Jurkat, Clone E6-1 (cell line): ENCODE results near the gene RALGDS. TPM values are rescaled to one million over a fixed set of nuclear protein-coding genes. Genes with fewer than 3 reads are reported as not detected.
"Not testable (repeated sequence)": the region's sequence is repeated elsewhere in the genome, so short reads cannot be mapped to it uniquely, and the experiment has no call there.

ENCODE experiments used
- DNase-seq: peaks from one replicate; pipeline ENCODE4 v3.0.0-alpha.2; 2011; ENCODE audit warnings: low read depth, low spot score
- H3K4me3 ChIP-seq: 2 replicates; pipeline ENCODE4 v1.5.1; 2011; ENCODE audit warnings: mild to moderate bottlenecking, low read length, control low read depth, moderate library complexity
- polyA plus RNA-seq: library from polyadenylated mRNA; unstranded; fragments of >200 nt; gene quantifications from one replicate; pipeline ENCODE4 v1.2.1, GENCODE V29; 2012; ENCODE audit warnings: missing spikeins; ENCODE audit not compliant: insufficient read length, insufficient read depth

RALGDS gene
- 36.5 TPM for polyA plus RNA-seq

DNA sequence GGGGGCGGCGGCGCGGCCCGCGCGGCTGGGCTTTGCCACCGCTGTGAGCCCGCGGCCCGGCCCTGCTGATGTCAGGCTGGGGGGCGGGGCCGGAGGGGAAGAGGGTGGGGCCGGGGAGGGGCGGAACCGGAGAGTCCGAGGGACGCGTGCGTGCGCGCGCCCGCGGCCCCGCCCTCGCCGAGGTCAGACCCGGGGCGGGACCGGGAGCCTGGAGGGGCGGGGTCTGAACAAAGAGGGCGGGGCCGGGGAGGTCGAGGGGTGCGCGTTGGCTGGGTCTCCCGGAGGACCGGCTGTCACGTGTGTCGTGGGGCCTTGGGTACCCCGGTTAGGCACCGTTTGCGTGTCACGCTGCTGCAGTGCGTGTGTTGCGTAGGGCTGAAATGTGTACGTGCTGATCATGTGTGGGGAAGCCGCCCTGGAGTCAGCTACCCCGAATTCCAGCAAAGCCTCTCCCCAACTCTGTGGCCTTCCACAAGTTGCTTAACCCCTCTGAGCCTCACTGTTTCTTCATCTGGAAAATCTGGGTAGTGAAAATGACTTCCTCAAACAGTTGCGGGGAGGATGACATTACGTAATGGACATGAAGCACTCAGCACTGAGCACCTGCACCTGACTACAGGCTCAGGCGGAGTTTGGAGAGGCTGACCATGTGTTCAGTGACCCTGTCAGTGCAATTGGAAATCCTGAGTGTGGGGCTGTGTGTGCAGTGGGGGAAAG lies at the start of gene RALGDS:
RALGDS (minus strand) TSS at position 43 of the 717 bp plus-strand sequence. CDS start 86 bp downstream, outside the sequence.
- peak; percentile 65 for DNase-seq
- peak within 1 kb of the TSS; percentile 54 for H3K4me3 ChIP-seq

- no peak for DNase-seq
- H3K4me3 ChIP-seq: no peak overlapping the region
These were observed 49.7 kb upstream of the RALGDS start for GRCh38 chr9:133170716-133171115.

DNA sequence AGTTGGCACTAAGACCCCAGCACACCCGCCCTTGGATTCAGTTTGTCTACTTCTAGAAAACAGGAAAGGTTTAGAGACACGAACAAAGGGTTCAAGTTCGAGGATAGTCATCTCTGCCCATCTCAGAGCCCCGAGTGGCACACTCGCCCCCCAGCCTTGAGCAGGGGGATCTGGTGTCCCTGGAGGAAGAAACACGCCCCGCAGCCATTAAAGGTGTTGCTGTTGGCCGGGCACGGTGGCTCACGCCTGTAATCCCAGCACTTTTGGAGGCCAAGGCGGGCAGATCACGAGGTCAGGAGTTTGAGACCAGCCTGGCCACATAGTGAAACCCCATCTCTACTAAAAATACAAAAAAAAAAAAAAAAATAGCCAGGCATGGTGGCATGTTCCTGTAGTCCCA lies 48.6 kb upstream of the RALGDS start:
- not testable (repeated sequence) for H3K4me3 ChIP-seq, DNase-seq

DNA sequence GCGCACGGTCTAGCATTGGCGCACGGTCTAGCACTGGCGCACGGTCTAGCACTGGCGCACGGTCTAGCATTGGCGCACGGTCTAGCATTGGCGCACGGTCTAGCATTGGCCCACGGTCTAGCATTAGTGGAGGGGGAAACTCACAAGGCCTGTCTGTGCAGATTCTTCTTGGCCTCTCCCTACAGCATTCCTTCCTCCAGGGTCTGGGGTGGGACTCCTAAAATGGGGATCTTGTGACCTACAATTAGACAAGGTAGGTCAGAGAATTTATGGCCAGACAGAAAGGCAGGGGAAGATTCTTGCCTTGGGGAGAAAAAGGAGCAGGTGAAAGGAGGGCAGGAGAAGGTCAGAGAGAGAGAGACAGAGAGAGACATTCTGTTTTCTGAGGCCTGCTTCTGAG lies 48.1 kb upstream of the RALGDS start:
- no peak overlapping the region for H3K4me3 ChIP-seq
- no peak for DNase-seq

DNA sequence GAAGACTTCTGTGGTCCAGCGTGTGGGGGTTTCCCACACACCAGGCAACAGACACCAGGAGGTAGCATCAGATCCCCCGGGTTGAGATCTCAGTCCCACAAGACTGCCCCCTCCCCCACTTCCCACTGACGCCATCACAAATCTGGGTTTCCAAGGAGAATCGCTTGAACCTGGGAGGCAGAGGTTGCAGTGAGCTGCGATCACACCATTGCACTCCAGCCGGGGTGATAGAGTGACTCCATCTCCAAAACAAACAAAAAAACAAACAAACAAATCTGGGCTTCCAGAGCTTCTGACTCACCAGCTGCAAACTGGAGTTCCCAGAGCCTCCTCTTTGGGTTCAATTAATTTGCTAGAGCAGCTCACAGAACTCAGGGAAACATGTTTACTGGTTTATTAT lies 47.4 kb upstream of the RALGDS start:
- no peak overlapping the region for H3K4me3 ChIP-seq
- no peak for DNase-seq

- H3K4me3 ChIP-seq: no peak overlapping the region
- no peak for DNase-seq
These were observed 46.7 kb upstream of the RALGDS start for GRCh38 chr9:133167769-133168168.

GRCh38 chr9:133167096-133167730 lies 46.2 kb upstream of the RALGDS start:
- no peak for DNase-seq
- H3K4me3 ChIP-seq: no peak overlapping the region

- no peak overlapping the region for H3K4me3 ChIP-seq
- DNase-seq: no peak
These were observed 45.4 kb upstream of the RALGDS start for GRCh38 chr9:133166392-133166791.

- no peak overlapping the region for H3K4me3 ChIP-seq
- DNase-seq: no peak
These were observed 44.4 kb upstream of the RALGDS start for GRCh38 chr9:133165452-133165730.

GRCh38 chr9:133164191-133164590 lies 43.2 kb upstream of the RALGDS start:
- DNase-seq: no peak
- no peak overlapping the region for H3K4me3 ChIP-seq

DNA sequence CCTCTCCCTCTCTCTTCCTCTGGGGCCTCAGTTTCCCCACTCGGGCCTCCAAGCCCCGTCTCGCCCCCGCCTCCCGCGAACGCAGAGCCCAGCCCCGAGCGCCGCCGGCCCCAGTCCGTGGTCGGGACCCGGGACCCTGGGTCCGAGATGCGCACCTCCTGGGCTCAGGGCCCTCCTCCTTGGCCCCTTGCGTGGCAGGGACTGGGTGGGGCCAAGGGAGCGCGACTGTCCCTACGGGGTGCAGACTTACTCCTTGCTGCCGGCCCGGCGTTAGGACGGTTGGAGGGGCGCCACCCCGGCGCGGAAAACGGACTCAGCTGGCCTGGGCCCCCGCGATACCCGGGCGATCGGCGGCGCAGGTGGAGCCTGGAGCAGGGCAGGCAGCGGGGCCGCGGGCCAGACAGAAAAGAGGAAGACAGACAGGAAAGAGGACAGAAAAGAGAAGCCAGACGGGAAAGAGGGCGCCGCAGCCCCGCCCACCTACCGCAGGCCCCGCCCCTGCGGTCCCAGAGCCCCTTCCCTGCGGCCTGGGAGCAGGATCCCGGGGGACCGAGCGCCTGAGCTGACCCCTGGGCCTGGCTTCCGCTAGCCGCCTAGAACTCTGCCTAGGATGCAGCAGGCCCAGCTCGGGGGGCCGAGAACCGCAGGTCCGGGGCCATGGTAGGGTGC lies 42.6 kb upstream of the RALGDS start, which contains the start of gene GBGT1:
GBGT1 (minus strand) TSS at position 411 of the 669 bp plus-strand sequence. CDS start 1,502 bp downstream, outside the sequence.
- no peak for DNase-seq
- peak within 1 kb of the TSS; percentile 31 for H3K4me3 ChIP-seq

- peak overlapping the region; percentile 31; the same call in 1 of the 2 replicates for H3K4me3 ChIP-seq
These were observed 41.9 kb upstream of the RALGDS start for GRCh38 chr9:133162861-133163503.

GRCh38 chr9:133161547-133161950 lies 40.5 kb upstream of the RALGDS start:
- no peak for DNase-seq
- no peak overlapping the region for H3K4me3 ChIP-seq

More at GRCh38 chr9:133162861-133163503, 41.9 kb upstream of the RALGDS start:
- DNase-seq: no peak

GRCh38 chr9:133160742-133161546 lies 39.9 kb upstream of the RALGDS start:
- H3K4me3 ChIP-seq: no peak overlapping the region
- DNase-seq: no peak

- DNase-seq: no peak
- no peak overlapping the region for H3K4me3 ChIP-seq
These were observed 37.7 kb upstream of the RALGDS start for GRCh38 chr9:133158695-133159094.

DNA sequence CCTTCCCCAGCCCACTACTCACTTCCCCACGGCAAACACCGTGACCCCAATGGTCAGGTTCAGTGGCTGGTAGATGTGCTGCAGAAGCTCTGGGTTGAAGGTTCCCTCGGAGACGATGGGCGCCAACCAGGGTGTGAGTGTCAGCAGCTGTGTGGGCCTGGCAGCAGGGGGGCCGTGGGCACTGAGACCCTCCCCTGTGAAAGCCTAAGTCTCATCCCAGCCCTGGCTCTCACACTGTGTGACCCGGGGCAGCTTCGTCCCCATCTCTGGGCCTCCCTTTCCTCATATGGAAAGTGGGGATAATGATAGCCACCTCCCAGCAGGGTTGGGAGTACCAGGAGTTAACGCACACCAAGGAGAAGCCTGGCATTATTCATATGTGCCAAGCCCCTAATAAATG lies 34.1 kb upstream of the RALGDS start:
- DNase-seq: no peak
- H3K4me3 ChIP-seq: no peak overlapping the region

- H3K4me3 ChIP-seq: no peak overlapping the region
- no peak for DNase-seq
These were observed 33.3 kb upstream of the RALGDS start for GRCh38 chr9:133154097-133154989.
